GM19463 (cell line): Measurements from ENCODE around the gene B3GAT3.
A peak's percentile ranks its signal among the peaks of the same experiment; 100 is the strongest.
"Not testable (repeated sequence)": the region's sequence is repeated elsewhere in the genome, so short reads cannot be mapped to it uniquely, and the experiment has no call there.

Experiments used
- ATAC-seq: cut with Tn5 transposase; IDR thresholded peaks from one replicate; pipeline ENCODE4 v1.9.1; 2021; ENCODE audit warnings: mild to moderate bottlenecking, moderate library complexity; ENCODE audit not compliant: unreplicated experiment

The B3GAT3 gene

DNA sequence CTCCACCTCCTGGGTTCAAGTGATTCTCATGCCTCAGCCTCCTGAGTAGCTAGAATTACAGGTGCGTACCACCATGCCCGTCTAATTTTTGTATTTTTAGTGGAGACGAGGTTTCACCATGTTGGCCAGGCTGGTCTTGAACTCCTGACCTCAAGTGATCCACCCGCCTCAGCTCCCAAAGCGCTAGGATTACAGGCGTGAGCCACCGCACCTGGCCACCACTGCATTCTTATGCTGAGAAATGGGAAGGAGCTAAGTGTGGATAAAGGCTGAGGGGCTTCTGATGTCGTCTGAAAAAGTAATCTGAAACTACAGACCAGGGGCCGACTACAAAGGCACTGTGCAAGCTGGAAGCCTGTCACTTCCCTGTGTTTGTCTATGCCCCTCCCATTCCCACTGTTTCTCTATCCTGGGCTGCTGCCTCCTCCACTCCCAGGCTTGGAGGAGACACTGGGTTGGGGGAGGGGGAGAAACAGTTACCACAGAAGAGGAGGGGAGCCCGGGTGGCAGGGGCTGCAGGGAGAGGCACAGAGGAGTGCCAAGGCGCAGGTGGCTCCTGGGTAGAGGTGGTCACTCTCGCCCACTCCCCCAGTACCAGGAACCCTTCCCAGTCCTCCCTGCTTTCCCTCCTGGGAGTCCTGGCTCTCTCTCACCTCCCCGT lies 17.2 kb downstream of the B3GAT3 start:
- ATAC-seq = no peak

DNA sequence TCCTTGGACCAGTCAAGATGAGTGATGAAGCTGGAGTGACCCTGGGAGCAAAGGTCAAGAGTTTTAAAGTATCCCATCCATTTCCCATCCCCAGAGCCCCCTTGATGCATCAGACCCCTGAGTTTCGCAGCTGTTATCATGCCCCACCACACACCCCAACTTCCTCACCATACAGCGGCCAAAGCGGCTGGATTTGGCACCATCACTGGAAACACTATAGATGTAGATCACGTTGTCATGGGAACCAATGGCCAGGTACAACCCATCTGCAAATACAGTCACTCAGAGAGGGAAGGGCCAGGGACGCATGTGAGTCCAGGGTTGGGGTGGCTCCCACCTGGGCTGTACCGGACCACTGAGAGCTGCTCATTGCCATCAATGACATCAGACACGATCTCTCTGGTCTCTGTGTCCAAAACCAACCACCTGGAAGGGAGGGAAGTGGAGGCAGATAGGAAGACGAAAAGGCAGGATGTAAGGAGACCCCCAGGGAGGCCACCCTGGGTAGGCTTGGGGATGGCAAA lies 17.9 kb downstream of the B3GAT3 start:
- ATAC-seq = no peak

DNA sequence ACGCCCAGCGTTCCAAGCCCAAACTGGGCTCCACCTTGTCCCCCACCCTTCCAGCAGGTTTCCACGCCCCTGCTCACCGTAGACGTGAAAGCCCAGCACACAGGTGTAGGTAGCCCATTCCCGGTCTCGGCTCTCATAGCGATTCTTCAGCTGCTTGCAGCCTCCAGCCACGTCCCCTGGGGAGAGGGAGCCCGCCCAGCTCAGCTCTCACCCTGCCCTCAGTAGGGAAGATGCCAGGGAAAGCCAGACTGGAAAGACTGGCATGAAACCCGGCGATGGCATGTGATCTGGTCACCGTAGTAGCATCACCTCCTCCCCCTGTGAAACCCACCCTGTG lies 18.7 kb downstream of the B3GAT3 start:
- no peak for ATAC-seq

DNA sequence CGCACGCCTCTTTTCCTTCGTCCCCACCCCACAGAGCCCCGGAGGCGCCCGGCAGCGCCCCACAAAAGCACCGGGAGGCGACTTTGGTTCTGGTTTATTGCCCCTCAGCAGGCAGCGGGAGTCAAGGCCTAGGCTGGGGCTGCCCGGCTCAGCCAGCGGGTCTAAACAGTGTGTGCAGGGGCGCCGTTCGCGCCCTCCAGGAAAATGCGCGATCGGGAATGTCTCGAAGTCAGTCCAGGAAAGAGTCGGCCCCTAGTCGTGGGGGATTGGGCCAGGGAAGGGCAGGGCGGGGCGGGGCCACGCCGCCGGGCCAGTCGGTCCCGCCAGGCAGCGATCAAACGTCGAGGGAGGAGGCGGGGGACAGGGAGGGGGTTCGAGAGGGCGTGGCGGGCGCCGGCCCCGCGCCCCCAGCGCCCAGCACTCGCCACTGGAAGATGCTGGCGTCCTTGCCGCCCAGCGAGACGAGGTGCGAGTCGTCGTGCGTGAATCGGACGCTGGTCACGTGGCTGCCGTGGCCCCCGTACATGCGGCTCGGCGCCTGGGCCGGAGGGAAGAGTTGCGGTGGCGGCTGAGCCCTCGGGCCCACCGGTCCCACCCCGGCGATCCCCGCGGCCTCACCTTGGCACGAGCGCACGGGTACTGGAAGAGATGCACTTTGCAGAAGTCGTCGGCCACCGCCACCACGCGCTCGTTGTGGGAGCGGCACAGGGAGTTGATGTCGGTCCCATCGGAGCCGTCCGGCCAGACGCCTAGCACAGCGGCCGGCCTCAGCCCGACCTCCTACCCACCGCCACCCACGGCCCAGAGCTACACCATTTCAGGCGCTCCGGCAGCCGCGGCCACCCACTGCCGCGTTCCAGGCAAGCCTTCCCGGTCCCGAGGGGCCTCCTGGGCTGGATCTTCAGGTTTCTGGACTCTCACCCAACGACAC lies 19.4 kb downstream of the B3GAT3 start:
- no peak for ATAC-seq

DNA sequence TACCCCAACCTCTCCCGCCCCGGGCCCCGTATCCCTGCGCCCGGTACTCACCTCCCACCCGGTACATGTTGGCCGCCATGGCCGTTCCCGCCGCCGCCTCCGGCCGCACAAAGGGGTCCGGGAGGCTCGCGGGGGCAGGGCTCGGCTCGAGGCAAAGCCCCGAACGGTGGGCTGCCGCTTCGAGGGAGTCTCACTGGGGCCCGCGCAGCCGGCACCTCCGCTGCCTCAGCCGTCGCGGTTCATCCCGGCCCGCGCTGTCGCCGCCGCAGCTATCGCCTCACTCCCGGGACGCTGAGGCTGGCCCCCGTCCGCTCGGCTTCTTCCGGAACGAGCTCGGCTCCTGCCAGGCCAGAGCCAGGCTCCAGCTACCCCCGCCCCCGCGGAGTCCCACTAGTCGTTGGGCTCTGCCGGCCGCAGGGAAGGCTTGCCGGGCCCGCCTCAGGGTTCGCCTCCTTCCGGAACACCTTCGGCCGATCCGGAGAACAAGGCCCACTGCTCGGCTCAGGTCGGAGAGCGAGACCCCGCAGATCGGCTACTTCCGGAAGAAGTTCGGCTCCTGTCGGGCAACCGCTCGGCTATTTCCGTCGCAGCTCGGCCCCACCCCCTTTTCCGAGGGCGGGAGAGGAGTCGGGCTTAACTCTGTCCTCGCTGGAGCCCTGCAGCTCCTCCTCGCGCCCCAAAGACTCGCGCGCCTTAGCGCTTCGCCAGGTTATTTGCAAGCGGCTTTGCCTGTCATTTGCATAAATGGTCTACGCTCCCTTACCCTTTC lies 20.2 kb downstream of the B3GAT3 start, which contains the start of gene MTA2:
MTA2 (minus strand) TSS at position 494 of the 769 bp plus-strand sequence; CDS start at position 79, 415 bp downstream.
- ATAC-seq = peak; percentile 80

DNA sequence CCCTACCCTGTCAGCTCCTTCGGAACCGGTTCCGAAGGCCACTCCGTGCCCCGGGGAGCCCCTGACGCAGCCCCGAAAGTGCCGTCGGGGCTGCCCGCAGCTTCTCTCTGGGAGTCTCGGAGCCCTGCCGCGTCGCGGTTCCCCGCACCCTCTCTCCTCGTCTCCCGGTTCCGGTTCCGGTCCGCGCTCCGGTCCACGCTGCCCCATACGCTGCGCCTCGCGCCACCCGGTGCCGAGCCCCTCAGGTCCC lies 20.7 kb downstream of the B3GAT3 start:
- peak; percentile 8 for ATAC-seq

DNA sequence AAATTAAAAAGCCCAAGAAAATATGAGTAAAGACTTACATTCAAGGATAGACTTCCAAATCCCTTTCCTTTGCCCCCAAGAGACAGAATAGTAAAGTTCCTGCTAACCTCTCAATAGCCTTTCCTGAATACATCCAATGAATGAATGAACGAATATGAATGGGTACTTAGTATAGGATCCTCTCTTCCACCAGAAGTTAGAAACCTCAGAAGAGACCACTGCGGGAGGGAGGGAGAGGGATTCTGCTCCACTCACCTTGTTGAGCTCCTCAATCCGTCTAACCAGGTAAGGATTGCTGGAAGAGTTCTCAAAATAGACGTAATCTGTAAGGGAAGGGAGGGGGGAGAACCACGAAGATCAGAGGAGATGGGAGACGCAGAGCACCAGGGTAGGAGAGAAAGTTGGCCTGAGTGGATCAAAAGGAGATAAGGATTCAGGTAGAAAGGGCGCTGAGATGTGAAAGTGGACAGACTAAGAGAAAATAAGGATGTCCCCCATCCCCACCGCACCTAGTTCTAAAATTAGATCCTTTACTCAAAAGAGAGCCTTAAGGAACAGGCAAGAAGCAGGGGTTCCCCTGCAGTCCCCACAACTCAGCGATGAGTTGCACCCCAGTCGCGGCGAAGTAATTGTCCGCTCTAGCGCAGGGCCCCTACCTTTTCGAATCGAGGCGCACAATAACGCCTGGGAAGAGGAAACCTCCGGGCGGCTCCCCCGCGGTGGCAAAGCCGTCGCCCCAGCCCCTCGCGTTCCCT lies 21.2 kb downstream of the B3GAT3 start:
- no peak for ATAC-seq

DNA sequence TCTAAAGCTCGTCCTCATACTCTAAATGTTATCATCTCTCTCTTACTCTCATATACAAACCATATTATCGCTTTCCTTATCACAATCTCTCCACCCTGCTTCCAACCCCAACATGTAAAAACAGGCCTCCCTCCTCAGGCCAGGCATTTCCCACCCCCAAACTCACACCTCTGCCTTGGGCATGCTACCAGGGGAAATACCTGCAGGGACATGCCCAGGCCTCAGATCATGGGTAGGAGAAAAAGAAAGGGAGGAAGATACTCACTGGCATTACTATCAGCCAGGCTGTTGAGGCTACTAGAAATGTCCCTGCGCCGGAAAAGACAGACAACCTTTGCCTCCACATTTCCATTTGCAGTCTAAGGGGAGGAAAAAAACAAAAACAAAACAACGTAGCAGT lies 21.9 kb downstream of the B3GAT3 start:
- no peak for ATAC-seq

DNA sequence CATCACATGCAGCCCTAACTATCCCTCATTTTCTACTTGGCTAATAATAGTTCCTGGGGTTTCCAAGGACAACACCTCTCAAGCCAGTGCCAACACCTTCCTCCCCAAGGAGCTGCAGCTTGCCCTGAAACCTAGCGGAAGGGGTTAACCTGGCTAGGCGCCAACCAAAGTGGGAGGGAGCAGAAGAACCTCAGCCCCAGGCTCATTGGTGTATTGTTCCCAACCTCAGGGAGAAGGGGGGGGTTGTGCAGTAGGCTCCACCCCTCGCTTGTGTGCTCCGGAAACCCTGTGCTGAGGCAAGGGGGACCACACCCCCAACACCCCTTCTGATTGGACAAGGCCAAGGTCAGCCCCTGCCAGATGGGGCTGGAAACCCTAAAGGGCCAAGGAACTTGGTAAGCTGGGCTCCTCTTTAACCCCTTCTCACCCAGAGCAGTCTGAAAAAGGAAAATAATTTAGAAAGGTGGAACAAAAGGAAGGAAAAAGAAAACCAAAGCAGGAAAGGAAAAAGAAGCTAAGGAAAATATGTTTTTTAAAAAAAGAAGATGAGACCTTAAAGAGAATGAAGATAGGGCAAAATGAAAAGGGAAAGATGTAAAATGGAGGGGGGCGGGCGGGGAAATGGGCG lies 22.6 kb downstream of the B3GAT3 start:
- peak; percentile 54 for ATAC-seq

DNA sequence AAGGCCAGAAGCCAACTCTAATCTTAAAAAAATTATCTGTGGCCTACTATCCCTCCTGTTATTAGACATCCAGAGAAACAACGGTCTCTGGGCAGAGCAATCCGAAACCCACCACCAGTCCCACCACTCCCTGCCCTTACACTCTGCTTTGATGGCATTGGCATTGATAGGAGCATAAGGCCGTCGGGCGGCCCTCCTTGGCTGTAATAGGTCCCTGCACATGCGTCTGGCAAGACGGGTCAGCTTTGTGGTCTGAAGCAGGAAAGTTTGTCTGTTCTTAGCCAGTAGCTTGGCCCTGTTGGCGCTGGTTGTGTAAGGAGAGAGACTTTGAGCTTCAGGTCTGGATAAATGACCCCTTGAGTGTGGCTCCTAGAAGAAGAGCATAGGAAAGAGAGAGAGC lies 26.7 kb downstream of the B3GAT3 start:
- ATAC-seq = no peak

DNA sequence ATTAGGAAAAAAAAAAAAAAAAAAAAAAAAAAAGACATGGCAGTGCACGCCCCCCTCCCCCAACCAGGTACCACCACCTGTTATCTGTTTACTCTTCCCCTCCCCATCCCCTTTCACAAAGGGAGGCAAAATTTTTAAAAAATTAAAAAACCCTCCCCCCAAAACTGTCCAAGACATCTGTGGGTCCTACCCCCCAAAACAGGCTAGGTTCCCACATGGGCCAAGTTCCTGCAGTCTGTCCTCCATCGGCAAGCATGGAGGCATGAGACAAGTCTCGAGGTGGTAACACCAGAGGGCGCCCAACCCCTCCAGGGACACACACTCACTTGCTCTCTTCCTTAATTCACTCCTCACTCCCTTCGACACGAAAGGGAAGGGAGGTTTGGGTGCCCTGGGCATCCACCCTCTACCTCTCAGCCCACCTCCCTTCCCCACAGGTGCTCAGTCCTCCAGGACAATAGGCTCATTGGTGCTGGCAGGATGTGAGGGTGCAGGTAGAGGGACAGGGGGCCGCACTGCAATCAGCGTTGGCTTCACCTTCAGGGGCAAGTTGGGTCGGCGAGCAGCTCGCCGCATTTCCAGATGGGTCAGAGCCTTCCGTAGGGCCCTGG lies 28.2 kb downstream of the B3GAT3 start:
- ATAC-seq = no peak

DNA sequence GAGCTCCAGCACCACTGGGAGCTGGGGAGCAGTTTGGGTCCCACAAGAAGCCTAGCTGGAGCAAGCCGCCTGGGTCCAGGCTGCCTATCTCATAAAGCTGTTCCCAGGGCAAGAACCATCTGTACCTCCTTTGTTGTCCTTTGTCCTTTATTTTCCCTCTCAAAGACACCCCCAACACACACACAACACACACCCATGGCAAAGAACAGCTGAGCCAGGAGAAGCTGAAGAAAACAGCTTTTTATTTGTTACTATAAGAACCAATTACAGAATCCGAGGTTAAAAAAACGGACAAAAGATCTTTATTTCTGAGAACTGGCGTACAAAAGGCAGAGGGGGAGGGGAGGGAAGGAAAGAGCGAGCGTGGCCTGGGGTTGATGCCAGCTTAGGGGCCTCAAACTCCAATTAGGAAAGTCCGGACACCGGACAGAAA lies 28.8 kb downstream of the B3GAT3 start:
- no peak for ATAC-seq

DNA sequence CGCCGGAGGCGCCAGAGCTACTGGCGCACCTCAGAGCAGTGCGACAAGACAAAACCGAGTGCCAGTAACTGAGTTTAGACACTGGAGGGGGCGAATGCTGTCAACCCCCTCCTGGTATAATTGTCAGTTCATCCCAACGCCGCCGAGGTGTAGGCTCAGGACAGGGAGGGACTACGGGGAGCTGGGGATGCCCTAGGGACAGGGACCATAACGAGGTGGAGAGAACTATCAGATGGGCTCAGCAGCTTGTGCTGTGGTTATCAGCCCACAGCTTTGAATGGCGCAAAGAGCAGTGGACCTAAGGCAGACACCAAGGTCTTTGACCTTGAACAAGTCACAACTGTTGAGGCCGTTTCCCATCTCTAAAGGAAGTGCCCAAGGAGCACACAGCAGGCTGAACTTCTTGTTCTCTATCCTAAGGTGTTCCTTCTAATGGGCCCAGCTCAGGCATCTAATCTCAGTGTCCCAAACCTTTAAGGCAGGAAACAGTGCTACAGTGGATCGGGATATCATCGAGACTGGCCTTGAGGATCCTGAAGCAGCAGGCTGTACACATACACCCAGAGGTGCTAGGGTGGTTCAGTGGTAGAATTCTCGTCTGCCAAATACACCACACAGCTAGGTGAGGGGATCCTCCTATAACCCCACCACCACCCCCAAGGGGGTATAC lies 29.5 kb downstream of the B3GAT3 start:
- ATAC-seq = no peak

DNA sequence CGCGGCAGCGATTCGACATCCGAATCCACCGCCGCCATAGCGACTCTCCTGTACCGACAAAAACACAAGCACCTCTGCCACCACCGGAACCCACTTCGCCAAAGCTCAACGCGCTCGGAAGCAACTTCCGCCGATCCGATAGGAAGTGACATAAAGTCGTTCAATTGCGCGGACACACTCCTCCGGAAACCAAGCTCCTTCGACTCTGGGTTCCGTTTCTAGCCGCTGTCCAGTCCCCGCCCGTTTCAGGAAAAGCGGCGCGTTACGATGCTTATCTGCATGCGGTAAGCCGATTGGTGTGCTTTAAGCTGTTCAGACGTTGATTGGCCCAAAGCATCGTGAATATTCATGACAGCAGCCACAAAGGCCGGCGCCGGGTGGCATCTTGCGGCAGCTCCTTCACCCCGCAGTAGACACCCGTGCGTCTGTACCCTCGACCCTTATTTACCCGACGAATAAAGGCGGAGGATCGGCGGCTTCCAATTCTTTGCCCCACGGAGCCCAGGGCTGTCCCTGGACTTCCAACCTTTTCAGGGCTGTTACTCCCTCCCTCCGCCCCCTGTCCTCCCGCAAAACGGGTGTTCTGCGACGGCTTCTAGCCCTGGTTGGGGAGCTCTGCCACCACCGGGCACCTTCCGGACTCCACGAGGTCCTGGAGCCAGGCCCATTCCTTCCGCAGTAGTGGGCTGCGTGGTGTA lies 30.2 kb downstream of the B3GAT3 start, which contains the start of gene TUT1:
TUT1 (minus strand) TSS at position 76 of the 698 bp plus-strand sequence; CDS start at position 38, 38 bp downstream.
- ATAC-seq = peak; percentile 93

DNA sequence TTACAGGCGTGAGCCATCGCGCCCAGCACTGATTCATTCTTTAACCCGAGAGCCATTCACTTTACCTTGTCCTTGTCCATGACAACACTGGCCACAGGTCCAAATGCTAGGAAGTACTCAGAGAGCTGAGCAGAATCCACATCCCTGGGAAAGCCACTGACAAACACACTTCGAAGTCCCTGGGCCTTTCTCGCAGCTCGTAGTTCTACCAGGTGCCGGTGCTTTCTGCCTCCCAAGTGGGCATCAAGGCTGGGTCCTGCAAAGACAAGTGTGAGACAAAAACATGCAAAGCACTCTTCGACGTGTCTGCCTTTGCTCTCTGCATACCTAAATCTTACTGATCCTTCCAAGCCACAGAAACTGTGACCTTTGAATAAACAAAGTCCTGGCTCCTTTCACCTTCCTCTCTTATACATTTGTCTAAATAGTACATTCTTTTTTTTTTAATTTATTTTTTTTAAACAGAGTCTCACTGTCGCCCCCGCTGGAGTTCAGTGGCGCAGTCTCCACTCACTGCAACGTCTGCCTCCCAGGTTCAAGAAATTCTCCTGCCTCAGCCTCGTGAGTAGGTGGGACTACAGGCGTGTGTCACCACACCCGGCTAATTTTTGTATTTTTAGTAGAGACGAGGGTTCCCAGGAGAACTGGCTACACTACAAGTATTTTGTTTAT lies 32.7 kb downstream of the B3GAT3 start:
- ATAC-seq = no peak

DNA sequence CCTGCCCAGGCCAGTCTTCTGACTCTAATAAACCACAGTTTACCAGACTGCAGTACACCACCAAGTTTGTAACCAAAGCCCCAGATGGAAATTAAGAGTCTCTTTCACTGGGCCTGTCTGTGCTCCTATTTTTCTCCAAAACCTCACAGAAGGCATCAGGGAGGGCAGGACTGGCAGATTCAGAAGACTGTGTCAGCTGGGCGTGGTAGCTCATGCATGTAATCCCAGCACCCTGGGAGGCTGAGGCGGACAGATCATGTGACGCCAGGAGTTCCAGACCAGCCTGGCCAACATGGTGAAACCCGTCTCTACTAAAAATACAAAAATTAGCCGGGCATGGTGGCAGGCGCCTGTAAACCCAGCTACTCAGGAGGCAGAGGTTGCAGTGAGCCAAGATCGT lies 36.4 kb downstream of the B3GAT3 start:
- not testable (repeated sequence) for ATAC-seq

DNA sequence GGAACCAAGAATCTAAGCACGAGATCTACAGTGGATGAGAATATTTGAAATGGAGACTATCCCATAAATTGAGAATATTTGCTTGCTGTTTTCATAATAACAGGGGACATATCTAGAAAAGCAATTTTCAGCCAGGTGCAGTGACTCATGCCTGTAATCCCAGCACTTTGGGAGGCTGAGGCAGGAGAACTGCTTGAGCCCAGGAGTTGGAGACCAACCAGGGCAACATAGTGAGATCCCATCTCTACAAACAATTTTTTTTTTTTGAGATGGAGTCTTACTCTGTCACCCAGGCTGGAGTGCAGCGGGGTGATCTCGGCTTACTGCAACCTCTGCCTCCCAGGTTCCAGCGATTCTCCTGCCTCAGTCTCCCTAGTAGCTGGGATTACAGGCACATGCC lies 40.1 kb downstream of the B3GAT3 start:
- not testable (repeated sequence) for ATAC-seq
